ENCODE data around the gene ANO10.
"Not testable (repeated sequence)": the region's sequence is repeated elsewhere in the genome, so short reads cannot be mapped to it uniquely, and the experiment has no call there.

The ANO10 gene

DNA sequence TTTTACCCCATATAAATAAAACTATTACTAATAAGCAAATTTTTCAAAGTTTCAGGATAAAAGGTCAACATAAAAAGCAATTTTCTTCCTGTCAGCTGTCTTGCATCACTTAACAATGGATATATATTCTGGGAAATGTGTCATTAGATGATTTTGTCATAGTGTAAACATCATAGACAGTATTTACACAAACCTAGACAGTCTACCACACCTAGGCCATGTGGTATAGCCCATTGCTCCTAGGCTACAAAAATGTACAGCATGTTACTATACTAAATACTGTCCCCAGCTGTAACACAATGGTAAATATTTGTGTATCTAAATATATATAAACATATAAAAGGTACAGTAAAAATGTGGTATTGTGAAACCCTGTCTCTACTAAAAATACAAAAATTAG lies 156.7 kb downstream of the ANO10 start:
- DNase-seq: peak in 1 of 2 experiments; percentile 2

DNA sequence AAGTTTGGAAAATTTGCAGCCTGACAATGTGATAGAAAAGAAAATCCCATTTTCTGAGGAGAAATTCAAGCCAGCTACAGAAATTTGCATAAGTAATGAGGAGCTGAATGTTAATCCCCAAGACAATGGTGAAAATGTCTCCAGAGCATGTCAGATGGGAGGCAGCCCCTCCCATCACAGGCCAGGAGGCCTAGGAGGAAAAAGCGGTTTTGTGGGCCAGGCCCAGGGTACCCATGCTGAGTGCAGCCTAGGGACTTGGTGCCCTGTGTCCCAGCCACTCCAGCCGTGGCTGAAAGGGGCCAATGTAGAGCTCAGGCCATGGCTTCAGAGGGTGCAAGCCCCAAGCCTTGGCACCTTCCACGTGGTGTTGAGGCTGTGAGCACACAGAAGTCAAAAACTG lies 159.2 kb downstream of the ANO10 start:
- not testable (repeated sequence) for DNase-seq

DNA sequence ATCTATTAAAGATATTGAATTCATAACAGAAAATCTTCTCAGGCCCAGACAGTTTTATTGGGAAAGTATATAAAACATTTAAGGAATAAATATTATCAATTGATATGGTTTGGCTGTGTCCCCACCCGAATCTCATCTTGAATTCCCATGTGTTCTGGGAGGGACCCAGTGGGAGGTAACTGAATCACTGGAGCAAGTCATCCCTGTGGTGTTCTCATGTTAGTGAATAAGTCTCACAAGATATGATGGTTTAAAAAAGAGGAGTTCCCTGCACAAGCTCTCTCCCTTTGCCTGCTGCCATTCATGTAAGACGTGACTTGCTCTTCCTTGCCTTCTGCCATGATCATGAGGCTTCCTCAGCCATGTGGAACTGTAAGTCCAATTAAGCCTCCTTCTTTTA lies 160.5 kb downstream of the ANO10 start:
- no peak for DNase-seq

DNA sequence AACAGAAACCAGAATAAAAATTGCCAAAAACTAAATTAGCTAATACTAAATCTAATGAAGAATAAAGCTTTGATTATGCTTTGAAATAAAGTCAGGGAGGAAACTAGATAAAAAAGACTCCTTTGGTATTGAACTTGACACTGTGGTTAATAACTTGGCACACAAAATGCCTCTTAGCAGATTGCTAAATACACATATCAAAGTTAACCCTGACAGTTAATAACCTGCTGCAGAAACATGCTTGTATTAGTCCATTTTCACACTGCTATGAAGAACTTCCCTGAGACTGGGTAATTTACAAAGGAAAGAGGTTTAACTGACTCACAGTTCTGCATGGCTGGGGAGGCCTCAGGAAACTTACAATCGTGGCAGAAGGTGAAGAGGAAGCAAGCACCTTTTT lies 164.8 kb downstream of the ANO10 start:
- not testable (repeated sequence) for DNase-seq

DNA sequence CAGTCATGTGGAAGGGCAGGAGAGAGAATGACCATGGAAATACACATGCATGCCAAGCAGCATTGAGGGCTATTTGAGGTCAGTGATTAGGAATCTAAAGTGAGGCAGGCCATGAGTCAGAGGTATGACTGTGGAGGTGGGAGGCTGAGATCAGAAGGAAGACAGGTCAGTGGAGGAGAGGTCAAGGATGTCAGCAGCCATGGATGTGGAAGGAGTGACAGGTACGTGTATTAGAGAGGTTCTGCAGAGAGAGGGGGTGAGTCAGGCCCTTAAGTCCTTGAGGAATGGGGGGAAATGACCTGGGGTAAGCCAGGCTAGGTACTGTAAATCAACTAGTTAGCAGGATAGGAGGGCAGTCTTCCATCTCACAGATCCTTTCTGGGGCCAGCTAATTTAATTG lies 166.6 kb downstream of the ANO10 start:
- no peak for DNase-seq

DNA sequence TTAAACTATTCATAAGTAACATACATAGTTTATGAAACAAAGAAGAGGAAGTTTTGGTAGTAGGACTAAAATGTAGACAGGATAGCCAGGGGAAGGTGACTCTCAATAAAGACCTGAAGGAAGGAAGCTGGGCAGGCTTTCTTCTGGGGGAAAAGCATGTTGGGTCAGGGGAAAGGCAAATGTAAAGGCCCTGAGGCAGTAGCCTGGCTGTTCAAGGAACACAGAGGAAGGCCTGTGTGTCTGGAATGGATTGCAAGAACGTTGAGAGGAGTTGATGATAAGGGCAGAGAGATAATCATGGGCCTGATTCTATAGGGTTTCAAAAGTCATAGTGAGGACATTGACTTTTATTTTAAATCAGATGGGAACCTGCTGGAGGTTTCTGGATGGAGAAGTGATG lies 167.8 kb downstream of the ANO10 start:
- DNase-seq: no peak

DNA sequence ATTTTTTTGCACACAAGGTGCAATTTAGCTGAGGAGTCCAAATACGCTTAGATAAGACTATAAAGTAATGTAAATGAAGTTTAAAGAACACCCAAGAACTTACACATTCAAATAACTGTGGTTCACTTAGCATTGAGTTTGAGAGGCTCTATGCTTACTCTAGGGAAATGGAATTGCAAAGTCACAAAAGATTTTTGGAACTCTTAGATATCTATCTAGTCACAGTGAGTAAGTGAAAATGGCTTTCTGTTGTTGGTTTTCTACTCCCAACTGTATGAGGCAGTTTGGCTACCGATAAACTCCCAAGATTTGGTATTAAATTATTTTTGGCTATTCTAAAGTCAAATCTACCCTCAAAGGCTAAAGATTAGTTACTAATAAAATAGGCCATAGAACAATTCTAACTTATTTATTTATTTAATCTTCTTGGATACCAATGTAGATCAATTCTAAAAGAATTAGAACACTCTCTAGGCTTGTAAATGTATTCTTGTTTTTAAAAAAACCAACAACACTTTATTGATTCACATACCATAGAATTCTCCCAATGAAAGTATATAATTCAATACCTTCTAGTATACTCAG lies 170.0 kb downstream of the ANO10 start:
- DNase-seq: no peak

DNA sequence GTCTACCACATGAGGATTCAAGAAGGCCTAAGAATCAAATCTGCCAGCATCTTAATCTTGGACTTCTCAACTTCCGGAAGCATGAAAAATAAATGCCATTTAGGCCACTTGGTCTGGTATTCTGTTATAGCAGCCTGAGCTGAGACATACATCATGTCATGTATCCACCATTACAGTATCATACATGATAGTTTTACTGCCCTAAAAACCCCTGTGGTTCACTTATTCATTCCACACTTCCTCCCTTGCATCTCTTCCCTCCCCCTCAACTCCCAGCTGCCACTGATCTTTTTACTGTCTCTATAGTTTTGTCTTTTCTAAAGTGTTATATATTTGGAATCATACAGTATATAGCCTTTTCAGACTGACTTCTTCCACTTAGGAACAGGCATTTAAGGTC lies 173.7 kb downstream of the ANO10 start:
- DNase-seq: no peak

DNA sequence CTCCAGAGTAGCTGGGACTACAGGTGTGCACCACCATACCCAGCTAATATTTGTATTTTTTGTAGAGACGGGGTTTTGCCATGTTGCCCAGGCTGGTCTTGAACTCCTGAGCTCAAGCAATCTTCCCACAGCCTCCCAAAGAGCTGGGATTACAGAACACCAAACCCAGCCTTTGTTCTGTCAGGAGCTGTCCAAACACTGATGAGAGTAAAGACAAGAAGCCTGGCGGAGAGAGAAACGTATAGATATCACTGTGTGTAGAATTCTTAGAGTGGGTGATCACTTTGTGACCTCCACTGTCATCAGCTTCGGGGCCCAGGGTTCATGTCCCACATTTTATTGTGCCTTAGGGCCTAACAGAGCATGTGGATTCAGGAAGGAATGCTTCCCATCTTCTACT lies 176.0 kb downstream of the ANO10 start:
- DNase-seq: no peak

DNA sequence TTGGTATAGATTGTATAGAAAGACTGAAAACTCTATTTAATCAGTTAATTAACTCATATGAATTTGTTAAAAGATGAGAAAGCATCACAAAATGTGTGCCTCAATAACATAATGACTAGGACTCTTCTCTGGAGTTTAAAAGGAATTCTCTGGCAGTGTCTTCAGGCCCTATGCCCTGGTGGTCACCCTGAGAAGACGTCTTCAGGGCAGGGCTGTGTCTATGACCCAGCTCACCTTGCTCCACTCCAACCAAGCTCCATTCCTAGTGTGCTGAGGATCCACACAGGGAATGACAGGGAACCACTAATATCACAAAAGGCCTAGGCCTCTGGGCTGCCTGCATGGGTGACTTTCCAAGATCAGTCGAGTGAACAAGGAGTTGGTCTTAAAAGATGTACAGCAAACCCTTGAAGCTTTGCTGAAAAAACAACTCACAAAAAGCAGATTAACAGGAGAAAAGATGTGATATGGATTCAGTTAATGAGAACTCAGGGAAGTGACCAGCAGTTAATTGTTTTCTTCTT lies 178.9 kb downstream of the ANO10 start:
- no peak for DNase-seq

DNA sequence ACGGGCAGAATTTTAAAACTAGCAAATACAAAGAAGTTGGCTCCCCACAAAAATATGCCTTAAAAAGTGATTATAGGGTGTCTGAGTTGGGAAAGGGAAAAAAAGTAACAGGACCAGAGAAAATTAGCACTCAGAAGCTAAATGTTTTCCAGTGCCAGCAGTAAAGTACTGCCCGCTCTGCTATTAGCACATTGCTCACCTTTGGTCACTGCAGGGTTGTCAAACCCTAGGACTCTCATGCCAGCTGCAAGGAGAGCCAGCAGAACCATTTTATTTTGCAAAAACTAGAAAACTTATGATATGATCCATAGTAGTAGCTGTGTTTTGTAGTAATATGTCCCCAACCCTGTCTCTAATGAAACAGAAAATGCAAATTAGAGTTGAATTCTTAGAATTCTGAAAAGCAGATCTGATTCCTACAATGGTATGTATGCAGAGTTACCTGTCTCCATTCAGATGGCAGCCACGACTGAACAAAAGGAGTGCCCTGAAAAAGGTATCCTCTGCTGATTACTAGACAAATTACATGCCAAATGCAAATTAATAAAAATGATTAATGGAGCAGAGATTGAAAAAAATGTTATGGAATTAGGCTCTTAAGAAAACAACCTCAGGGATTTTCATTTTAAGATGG lies 185.2 kb downstream of the ANO10 start:
- DNase-seq: no peak

DNA sequence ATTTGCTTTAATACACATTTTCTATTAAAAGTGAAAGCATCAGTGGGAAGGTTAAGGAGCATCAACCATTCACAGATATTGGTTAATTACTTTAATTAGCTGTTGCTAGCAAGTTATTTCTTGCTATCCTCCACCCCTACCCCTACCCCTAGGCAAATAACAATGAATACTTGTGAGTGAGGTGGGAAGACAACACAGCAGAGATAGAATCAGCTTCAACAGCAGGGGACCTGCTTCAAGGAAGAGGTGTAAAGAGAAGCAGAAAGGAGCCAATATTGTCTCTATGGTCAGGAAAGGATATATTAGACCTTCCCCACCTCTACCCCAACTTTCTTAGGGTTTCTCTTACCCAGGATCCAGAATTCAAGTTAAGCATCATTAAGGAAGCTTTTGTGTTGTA lies 186.1 kb downstream of the ANO10 start:
- DNase-seq: no peak

DNA sequence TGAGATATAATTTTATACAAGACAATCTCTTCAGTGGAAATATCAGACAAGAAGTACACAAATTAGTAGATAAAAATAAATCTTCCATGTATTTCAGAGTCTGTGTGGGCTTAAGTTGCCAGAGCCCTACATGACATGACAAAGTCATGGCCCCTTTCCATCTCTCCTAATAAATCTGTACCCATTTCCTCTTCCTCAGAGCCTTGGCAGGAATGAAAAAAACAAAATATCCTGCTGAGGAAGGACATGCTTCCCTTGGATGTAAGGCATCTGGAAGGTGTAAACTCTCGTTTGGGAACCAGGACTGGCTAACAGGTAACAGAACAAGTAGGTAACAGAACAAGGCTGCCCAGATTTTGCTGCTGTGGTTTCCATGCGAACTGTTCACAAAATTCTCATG lies 187.4 kb downstream of the ANO10 start:
- DNase-seq: no peak

DNA sequence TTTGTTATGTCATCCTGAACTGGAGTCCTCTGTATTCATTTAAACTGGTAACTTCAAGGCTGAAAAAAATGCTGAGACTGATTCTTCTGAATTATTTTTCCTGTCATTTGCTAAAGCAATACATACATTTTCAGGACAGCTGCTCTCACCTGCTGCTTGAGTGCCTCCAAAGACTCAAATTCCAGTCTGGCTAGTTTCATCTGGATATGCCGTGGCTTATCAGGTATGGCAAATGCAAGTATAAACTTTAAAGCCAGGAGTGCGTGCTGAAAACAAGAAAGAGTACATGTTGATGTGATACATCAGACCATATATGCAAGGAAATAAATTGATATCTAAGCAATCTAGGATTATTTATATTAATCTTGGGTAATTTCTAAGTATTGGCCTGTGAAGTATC lies 189.3 kb downstream of the ANO10 start:
- no peak for DNase-seq

DNA sequence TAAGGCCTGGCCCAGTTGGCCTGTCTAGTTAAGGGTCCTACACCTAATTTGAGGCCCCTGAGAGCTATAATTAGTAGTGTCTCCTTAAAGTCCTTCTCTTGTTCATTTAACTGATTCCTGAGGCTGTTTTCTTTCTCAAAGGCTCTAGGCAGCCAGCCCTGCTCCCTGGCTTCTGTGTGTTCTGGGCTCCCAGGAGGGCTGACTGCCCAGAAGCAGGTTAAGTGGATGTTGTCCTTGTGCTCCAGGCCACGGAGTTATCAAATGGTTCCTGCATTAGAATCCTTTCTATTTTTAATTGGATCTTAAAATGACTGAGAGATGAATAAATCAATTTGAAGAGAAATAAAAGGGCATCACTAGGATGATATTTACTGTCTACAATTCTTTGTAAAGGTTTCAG lies 195.4 kb downstream of the ANO10 start:
- DNase-seq: no peak

DNA sequence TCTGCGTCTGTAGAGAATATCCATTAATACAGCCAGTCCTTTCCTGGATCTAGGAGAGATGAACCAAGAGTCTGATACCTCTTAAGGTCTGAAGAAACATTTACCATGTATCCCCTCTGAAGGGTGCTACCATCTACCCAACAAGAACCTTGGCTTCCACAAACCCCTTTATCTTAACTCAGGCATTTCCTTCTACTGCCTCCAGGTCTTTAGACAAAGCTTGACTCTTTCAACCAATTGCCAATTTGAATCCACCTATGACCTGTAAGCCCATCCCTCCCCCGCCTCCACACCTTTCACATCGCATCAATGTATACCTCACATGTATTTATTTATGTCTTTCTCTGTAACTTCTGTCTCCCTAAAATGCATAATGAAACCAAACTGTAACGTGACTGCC lies 196.0 kb downstream of the ANO10 start:
- no peak for DNase-seq

DNA sequence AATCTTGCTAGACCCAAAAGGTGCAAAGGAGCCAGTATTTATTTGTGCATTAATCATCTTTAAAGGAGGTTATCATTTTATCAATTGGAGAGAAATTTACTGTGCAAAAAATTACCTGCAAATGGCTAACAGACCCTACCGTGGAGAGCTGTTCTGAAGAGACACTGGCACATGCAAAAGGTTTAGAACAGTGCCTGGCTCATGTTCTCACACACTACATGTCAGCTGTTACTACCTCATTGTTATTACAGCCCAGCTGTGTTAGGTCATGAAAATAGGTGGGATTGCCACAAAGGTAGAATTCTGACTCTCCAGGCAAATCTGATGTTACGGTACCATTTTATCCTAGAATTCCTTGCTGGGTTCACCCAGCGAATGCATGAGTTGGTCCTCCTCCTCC lies 198.2 kb downstream of the ANO10 start:
- no peak for DNase-seq

DNA sequence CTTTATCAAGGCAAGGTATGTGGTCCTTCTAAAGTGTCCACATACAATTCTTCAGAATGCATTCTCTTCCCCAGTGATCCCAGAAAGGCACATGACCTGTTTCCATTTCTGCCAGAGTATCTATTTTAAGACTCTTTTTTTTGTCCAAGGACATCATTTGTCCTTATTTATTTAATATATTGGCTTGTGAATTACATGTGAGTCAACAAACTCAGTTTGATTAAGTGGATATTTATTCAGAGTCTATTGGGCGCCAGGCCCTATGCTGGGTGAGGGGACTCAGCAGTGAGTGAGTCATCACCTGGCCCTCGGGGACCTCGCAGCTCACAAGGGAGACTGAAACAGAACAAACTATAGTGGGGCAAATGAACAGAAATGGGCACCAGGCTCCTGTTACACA lies 198.7 kb downstream of the ANO10 start:
- DNase-seq: peak; percentile 37 to 52

DNA sequence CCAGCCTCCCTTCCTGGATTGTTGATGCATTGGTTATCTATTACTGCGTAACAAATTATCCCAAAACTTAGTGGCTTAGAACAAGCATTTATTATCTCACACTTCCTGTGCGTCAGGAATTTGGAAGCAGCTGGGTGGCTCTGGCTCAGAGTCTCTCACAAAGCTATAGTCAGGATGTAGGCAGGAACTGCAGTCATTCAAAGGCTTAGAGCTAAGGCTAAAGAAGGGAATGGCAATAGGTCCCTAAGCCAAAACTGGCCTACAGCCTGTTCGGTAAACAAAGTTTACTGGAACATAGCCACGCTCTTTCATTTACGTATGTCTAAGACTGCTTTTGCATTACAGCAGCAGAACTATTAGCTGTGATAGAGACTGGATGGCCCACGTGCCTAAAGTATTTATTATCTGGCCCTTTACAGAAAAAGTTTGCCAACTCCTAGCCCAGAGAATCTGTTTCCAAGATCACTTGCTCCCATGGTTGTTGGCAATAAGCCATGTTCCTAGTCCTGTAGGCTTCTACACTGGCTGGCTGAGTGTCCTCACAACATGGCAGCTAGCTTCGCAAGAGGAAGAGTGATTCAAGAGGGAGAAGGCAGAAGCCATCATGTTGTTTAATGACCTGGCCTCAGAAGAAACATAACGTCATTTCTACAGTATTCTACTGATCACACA lies 203.1 kb downstream of the ANO10 start:
- peak; percentile 33 to 63 for DNase-seq

DNA sequence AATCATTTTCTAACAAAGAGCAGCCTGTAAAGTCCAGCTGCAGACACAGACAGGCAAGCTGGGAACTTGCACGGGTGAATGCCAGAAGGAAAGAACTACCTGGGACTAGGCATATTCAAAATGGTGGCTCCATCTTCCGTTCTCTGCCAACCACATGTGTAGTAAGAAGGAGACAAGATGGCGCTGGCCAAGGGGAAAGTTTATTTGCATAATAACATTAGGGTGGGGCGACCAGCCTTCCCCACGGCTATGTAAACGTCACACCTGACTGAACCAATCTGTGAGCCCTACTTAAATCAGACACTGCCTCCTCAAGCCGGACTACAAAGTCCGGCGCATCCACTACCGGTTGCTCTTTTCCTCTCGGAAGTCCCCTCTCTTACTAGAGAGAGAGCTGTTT lies 204.7 kb downstream of the ANO10 start:
- no peak for DNase-seq

DNA sequence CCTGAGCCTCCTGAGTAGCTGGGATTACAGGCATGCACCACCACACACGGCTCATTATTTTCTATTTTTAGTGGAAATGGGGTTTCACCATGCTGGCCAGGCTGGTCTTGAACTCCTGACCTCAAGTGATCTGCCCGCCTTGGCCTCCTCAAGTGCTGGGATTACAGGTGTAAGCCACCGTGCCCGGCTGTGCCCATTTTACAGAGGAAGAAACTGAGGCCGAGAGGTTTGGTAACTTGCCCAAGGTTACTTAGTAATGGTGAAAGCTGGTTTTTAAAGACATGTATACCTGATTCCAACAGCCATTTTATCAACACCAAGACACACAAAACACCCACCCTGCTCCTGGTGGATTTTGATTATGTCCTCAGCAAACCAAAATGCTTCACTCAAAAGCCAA lies 206.7 kb downstream of the ANO10 start:
- no peak for DNase-seq

DNA sequence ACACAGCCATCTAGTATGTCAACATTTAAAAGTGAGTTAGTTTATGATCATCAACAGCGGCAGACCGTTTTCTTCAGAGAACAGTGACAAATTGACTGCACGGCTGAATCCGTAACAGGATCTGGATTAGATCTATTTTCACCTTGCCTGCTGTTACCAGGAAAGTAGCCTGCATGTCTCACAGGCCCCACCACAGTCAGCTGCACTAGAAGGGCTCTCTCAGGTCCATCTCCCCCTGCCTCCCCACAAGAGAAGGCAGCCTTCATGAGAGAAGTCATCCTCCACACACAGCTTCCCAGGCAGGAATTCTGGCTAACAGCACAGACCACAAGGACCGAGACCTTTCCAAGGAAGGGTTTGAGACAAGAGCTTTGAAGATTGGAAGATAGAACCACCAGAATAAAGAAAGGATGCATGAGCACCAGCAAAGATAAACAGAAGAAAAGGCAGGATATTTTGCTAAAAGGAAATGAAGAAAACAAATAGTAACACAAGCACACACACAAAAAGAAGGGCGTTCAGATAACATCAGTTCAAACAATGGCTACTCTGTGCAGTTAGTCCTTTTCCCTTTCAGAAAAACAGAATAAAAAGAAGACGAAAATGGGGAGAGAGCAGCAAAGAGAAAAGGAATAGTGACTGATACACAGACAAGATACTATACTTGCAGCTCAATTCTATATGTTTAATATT lies 208.0 kb downstream of the ANO10 start:
- DNase-seq: no peak

DNA sequence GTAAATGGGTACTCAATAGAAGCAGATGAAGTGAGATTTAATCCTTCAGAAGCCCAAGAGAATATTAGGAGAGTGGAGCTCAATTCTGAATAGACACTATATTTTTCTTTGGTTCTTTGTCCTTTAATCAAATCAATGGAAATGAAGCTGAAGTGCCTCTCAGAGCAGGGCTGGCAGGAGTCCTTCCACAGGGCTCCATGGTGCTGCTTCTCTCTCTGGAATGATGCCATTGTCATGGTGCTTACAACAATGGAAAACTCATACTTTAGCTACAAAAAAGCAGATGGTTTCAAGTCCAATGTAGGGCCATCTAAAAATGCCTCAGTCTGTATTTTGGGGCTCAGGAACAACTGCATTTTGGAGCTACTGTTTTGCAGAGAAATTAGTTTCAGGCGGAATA lies 210.4 kb downstream of the ANO10 start:
- no peak for DNase-seq

DNA sequence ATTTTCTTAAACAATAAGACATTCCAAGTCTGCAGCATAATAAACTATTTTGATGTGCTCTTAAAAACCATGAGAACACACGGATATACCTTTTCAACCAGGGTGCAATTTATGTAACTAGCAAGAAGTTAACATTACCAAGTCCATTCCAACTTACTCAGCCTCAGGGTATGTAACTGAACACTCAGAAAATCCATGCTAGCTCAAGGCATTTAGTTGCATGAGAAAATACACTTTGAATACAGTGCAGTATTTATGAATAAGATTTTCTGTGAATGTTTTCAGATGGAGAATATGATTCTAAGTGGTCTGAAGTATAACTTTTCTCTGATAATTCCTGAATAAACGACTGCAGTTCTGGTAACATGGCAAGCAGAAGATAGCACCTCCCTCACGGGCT lies 211.2 kb downstream of the ANO10 start:
- DNase-seq: no peak

All from SHP77 (cell line).